Fibroblast of skin of back (primary cell): Measurements from ENCODE around the gene PNPT1.
A peak's percentile ranks its signal among the peaks of the same experiment; 100 is the strongest.

Experiments used
- DNase-seq: peaks from one replicate; pipeline ENCODE4 v3.0.0-alpha.2; 2013

The PNPT1 gene

DNA sequence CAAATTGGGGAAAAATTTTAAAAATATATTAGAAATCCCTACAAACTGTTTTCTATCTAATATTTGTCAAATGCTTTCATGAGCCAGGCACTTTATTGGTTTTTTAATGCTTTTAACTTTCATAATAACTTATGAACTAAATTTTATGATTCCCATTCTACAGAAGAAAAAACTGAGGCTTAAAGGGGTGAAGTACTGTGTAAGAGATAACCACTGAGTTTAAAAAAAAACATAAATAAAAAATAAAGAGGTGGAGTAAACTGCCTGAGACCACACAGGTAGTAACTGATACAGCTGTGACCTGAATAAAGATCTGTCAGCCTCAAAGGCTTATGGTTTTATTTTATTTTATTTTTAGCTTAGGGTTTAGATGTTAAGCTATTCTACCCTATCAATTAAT, 24.7 kb downstream of the PNPT1 start:
- no peak for DNase-seq

- DNase-seq: no peak
Observed at GRCh38 chr2:55653255-55653654, 40.4 kb downstream of the PNPT1 start.

- DNase-seq: peak; percentile 45
Observed at GRCh38 chr2:55649211-55649610, 44.4 kb downstream of the PNPT1 start.

- DNase-seq: no peak
Observed at GRCh38 chr2:55636831-55637230, 56.8 kb downstream of the PNPT1 start.

- DNase-seq: no peak
Observed at GRCh38 chr2:55628931-55629330, 64.7 kb downstream of the PNPT1 start.

- DNase-seq: no peak
Observed at GRCh38 chr2:55627915-55628314, 65.7 kb downstream of the PNPT1 start.

GRCh38 chr2:55621802-55622201, 71.8 kb downstream of the PNPT1 start:
- DNase-seq: no peak

DNA sequence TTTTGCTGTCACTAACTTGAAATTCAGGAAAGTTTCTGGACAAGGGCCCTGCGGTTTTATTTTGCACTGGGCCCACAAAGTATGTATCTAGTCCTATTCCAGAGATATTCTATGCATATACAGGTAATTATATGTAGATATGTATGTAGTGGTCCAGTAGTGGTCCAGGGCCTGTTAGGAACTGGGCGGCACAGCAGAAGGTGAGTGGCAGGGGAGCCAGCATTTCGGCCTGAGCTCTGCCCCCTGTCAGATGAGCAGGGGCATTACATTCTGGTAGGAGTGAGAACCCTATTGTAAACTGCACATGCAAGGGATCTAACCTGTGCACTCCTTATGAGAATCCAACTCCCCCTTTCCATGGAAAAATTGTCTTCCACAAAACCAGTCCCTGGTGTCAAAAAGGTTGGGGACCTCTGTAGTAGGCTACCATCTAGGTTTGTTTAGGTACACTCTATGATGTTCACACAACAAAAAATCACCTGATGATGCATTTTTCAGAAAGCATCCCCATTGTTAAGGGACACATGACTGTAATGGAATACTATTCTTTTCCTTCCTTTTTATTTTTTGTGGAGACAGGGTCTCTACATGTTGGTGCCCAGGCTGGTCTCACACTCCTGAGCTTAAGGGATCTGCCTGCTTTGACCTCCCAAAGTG, 73.4 kb downstream of the PNPT1 start:
- peak; percentile 5 for DNase-seq

- peak; percentile 64 for DNase-seq
Observed at GRCh38 chr2:55618275-55619055, 75.2 kb downstream of the PNPT1 start.

DNA sequence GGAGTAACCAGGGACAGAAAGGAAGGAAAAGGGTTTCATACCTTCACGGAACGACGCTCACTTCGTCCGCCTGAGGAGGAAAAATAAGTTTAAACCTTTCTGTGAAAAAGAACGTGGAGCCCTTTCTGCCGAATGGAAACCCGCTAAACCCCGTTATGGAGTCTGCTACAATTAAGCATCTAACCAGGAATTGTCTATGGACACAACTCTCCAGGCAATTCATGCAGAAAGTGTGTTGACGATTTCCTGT, 75.7 kb downstream of the PNPT1 start:
- DNase-seq: no peak

DNA sequence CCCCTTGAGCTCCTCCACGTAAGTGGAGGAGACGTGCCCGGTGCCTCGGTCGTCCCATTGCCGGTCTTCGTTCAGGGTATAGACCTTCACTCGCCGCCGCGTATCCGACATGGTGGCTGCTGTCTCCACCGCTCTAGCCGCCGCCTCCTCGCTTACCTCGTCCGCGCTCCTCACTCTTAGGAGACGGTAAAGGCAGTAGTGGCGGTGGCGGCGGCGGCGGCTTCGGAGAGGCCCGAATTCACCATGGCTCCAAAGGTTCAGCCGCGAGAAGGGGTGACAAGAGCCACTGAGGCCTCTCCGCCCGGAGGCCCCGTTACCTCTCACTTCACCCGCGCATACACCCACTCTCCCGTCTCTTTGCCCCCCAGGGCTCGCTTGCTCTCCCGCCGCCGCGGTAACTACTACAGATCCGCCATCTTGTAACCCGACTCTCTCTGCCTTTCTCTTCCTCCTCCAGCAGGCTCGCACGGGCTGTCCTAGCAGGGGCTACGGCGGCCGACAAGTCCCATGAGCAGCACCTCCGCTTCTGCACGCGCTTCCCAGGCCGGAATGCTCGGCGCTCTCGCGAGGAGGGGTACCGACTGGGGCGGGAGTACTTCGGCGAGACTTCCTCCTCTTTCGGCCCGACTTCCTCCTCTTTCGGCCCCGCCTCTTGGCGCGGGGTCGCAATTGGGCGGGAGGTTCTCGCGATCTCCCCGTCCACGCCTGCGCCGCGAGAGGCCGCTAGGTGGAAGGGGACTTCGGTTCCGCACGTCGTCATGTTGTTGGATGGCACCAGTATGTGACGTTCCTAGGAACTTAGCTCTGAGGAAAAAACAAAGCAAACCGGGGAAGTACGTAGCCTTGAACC, 76.2 kb downstream of the PNPT1 start, which contains the start of gene PPP4R3B:
TSS of gene PPP4R3B (minus strand) at position 448 of the 850 bp plus-strand sequence. CDS start at position 111, 337 bp downstream.
- DNase-seq: peak; percentile 100

DNA sequence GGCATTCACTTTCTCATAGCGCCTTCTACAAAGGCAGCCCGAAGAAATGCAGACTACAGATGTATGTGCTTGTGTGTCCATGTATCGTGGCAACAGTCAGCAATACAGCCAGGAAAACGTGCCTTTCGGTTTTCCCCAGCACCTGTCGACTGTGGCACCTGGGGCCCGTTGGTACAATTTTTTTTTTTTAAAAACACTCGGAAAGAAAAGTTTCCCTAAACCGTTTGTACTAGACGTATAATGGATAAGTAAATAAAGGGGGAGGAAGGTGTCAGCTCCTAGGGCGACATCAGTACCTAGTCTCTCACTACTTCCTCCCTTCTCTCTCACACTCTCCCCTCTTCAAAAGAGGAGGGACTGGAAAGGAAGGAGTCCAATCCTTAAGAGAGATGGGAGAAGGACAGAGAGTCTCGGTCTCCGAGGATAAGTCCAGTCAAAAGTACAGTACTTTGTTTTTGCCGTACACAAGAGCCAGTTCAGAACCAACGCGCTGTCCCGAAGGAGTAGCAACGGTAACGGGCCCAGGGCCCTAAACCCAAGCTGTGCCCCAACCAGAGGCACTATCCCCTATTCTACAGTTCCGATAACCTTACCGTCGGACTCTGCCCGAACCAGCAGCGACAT, 77.0 kb downstream of the PNPT1 start:
- peak; percentile 48 for DNase-seq

DNA sequence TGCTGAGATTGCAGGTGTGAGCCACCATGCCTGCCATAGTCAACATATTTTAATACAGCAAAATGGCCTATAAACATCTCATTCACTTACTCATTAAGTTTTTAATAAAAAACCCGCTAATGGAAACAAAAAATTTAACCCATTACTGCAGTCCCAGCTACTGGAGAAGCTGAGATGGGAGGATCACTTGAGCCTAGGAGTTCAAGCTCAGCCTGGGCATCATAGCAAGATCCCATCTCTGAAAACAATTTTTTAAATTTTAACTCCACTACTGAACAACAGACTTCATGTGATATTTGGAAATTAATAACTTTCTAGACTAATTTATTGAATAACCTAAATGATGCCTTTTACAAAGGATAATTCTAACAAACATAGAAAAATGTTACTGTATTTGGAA, 81.6 kb downstream of the PNPT1 start:
- no peak for DNase-seq

- no peak for DNase-seq
Observed at GRCh38 chr2:55610954-55611743, 82.5 kb downstream of the PNPT1 start.

GRCh38 chr2:55609938-55610578, 83.6 kb downstream of the PNPT1 start:
- DNase-seq: no peak

- no peak for DNase-seq
Observed at GRCh38 chr2:55609193-55609794, 84.3 kb downstream of the PNPT1 start.

DNA sequence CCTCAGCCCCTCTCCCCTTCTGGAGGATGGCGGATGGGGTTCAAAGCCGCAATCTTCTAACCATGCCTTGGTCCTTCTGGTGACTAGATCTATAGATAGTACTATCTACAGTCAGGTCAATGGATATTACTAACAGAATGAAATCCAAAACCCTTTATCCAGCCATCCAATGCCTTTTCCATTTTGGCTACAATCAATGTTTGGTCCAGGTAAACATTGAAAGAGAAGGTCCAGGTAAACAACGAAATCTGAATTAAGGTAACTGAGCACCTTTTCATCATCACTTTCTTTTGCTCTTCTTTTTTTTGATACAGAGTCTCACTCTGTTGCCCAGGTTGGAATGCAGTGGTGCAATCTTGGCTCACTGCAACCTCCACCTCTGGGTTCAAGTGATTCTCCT, 85.9 kb downstream of the PNPT1 start:
- DNase-seq: no peak

- DNase-seq: peak; percentile 38
Observed at GRCh38 chr2:55604027-55604565, 89.5 kb downstream of the PNPT1 start.

DNA sequence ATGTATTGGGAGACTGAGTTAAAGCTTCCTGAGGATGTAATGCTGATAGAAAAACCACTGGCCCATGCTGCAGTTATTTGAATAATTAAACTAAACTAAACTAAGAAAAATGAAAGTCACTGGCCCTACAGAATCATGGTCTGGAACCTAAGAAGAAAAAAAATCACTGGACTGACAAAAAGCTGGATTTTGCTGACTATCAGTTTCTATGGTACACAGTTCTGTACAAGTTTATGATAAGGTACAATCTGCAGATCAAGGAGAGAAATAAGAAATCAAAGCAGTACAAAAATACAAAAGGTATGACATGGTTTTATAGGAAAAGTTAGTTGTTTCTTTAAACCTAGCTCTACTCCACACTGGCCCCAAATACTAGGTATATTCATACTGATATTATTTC, 91.8 kb downstream of the PNPT1 start:
- DNase-seq: no peak

GRCh38 chr2:55598056-55598795, 95.4 kb downstream of the PNPT1 start:
- DNase-seq: no peak
